Tibial artery (tissue), 4 donors: ENCODE measurements around the gene PLEKHG4B.
"Not testable (repeated sequence)": the region's sequence is repeated elsewhere in the genome, so short reads cannot be mapped to it uniquely, and the experiment has no call there.

Experiments
- DNase-seq, 2 donors: peaks; one replicate each; pipeline ENCODE4 v3.0.0-alpha.2; 2019
- H3K27ac ChIP-seq, 2 donors: fragments of 200-600 bp; sonication (generic) in 1 of 2; 1 replicate in 1 of 2; 2 replicates in 1 of 2; pipeline ENCODE4 v1.5.1; 2018 to 2019; ENCODE audit warnings: mild to moderate bottlenecking in 1 of 2
- H3K27me3 ChIP-seq, 2 donors: fragments of 200-600 bp; sonication (generic) in 1 of 2; one replicate each; pipeline versions ENCODE4 v1.5.1 to v1.6.0; 2016 to 2019
- H3K36me3 ChIP-seq, 3 donors: fragments of 200-600 bp; sonication (generic) in 2 of 3; one replicate each; pipeline ENCODE4 v1.5.1; 2016 to 2019; ENCODE audit warnings: mild to moderate bottlenecking in 2 of 3
- H3K4me1 ChIP-seq, 4 donors: fragments of 200-600 bp; sonication (generic) in 2 of 4; 1 replicate in 3 of 4; 2 replicates in 1 of 4; pipeline ENCODE4 v1.5.1; 2016 to 2019
- H3K4me3 ChIP-seq, 2 donors: fragments of 200-600 bp; sonication (generic) in 1 of 2; 1 replicate in 1 of 2; 2 replicates in 1 of 2; pipeline ENCODE4 v1.5.1; 2018 to 2019; ENCODE audit warnings: mild to moderate bottlenecking in 2 of 2
- H3K9me3 ChIP-seq, 3 donors: fragments of 200-600 bp; sonication (generic) in 1 of 3; one replicate each; pipeline ENCODE4 v1.5.1; 2016 to 2019
- CTCF ChIP-seq, 2 experiments: fragments of 200-600 bp in 1 of 2; fragments of 450-650 bp in 1 of 2; IDR thresholded peaks; one replicate each; pipeline ENCODE4 v1.5.1; 2017 to 2019; ENCODE audit warnings: antibody characterized with exemption in 2 of 2, mild to moderate bottlenecking in 1 of 2, moderate library complexity in 1 of 2
- intact Hi-C: fragments of 100-400 bp; cut with DNase I; formaldehyde crosslinking; loops from one replicate; pipeline ENCODE4 v1.15.0; 2023; ENCODE audit warnings: low total_unique reads

PLEKHG4B gene

GRCh38 chr5:163338-163620 is 71.3 kb downstream of the PLEKHG4B start:
- H3K4me1 ChIP-seq: no peaks in the 10 kb centered on the region
- intact Hi-C loops: no loop called here
- DNase-seq: peak in 1 of 2 donors; percentile 47
- no peak overlapping the region for H3K4me3 ChIP-seq
- peaks cover 0 to 37% of the 10 kb centered on the region in 2 donors for H3K27me3 ChIP-seq
- H3K9me3 ChIP-seq: no peaks in the 10 kb centered on the region
- H3K27ac ChIP-seq: no peak overlapping the region
- TF ChIP-seq CTCF (IDR thresholded peaks at IDR 0.05): no peak
- H3K36me3 ChIP-seq: no peaks in the 10 kb centered on the region

DNA sequence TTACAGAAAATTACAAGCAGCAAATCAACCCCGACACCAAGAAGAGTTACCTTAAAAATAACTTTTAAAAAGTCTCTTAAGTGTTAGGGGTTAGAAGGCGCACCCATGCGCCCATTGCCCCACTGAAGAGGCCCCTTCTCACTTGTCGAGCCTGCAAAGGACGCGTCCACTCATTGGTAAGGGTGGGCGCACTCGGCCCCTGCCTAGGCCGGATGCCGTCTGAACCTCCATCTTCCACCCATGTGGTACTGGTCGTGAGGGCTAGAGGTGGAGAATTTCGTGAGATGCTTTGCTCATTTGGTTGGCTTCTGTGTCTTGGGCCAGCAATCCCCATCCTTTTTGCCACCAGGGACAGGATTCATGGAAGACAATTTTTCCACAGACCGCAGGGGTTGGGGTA is 71.9 kb downstream of the PLEKHG4B start:
- TF ChIP-seq CTCF (IDR thresholded peaks at IDR 0.05): no peak
- H3K27ac ChIP-seq: no peak overlapping the region
- no peak overlapping the region for H3K4me3 ChIP-seq
- peaks cover 0 to 1% (median under 1%) of the 10 kb centered on the region in 4 donors for H3K4me1 ChIP-seq
- no peaks in the 10 kb centered on the region for H3K9me3 ChIP-seq
- peak in 1 of 2 donors; percentile 29 for DNase-seq
- H3K36me3 ChIP-seq: no peaks in the 10 kb centered on the region
- intact Hi-C loops: no loop called here
- H3K27me3 ChIP-seq: peaks cover 0 to 31% of the 10 kb centered on the region in 2 donors

DNA sequence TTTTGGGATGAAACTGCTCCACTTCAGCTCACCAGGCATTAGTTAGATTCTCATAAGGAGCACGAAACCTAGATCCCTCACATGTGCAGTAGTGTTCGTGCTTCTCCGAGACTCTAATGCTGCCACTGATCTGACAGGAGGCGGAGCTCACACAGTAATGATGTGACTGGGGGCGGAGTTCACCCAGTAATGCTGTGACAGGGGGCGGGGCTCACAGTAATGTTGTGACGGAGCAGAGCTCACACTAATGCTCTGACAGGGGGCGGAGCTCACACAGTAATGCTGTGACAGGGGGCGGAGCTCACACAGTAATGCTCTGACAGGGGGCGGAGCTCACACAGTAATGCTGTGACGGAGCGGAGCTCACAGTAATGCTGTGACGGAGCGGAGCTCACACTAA is 72.3 kb downstream of the PLEKHG4B start:
- TF ChIP-seq CTCF (IDR thresholded peaks at IDR 0.05): no peak
- Histone ChIP-seq H3K9me3 (no peaks in the 10 kb centered on the region), H3K27me3 (peaks cover 0 to 27% of the 10 kb centered on the region in 2 donors), H3K36me3 (no peaks in the 10 kb centered on the region), H3K4me1 (peaks cover 0 to 5% (median 2%) of the 10 kb centered on the region in 4 donors), H3K27ac (no peak overlapping the region), H3K4me3 (no peak overlapping the region)
- intact Hi-C loops: no loop called here
- DNase-seq: peak in 1 of 2 donors; percentile 16

DNA sequence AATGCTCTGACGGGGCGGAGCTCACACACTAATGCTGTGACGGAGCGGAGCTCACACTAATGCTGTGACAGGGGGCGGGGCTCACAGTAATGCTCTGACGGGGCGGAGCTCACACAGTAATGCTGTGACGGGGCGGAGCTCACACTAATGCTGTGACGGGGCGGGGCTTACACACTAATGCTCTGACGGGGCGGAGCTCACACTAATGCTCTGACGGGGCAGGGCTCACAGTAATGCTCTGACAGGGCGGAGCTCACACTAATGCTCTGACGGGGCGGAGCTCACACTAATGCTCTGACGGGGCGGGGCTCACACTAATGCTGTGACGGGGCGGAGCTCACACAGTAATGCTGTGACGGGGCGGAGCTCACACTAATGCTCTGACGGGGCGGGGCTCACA is 72.8 kb downstream of the PLEKHG4B start:
- peak in 1 of 2 donors; percentile 12 for DNase-seq
- H3K4me3 ChIP-seq, H3K9me3 ChIP-seq, H3K4me1 ChIP-seq, H3K36me3 ChIP-seq, H3K27ac ChIP-seq, intact Hi-C loops: not testable (repeated sequence)
- H3K27me3 ChIP-seq: peaks cover 0 to 22% of the 10 kb centered on the region in 2 donors

DNA sequence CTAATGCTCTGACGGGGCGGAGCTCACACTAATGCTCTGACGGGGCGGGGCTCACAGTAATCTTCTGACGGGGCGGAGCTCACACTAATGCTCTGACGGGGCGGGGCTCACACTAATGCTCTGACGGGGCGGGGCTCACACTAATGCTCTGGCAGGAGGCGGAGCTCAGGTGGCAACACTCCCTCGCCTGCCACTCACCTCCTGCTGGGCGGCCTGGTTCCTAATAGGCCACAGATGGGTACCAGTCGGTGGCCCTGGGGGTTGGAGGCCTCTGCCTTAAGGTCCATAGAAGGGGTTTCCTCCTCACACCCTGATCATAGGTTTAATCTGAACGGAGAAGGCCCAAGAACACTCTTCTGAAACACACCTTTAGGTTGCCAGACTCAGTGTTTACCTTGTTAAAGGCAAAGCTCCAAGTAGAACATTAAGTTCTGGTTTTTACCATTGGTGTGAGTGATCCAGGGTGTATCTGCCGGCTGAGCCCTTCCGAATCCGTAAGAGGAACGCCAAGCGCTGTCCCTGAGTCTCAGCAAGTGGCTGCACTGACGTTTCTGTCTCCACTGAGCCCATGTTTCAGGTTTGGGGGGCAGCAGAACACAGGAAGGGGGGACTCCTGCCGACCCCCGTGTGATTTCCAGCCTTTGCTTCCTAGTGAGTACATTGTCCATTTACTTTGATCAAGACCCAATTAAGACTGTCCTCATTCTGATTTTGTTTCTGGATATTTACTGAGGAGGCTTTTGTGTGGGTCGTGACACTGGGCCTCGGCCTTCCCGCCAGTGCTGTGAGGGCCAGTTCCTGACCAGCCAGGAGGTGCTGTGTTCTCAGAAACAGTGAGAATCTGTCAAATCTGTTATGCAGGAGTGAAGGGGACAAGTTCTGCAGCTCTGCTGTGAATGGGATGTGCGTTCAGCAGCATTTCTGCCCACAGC is 74.7 kb downstream of the PLEKHG4B start:
- Histone ChIP-seq H3K36me3 (no peaks in the 10 kb centered on the region), H3K9me3 (no peaks in the 10 kb centered on the region), H3K4me1 (peaks cover 0 to 11% (median 5%) of the 10 kb centered on the region in 4 donors), H3K27ac (no peak overlapping the region), H3K27me3 (peaks cover 0 to 20% of the 10 kb centered on the region in 2 donors), H3K4me3 (no peak overlapping the region)
- TF ChIP-seq CTCF (IDR thresholded peaks at IDR 0.05): no peak
- intact Hi-C loops: no loop called here
- peak in 1 of 2 donors; percentile 25 for DNase-seq

- intact Hi-C loops: no loop called here
- Histone ChIP-seq H3K9me3 (no peaks in the 10 kb centered on the region), H3K4me1 (peaks cover 0 to 11% (median 5%) of the 10 kb centered on the region in 4 donors), H3K27ac (no peak overlapping the region), H3K36me3 (no peaks in the 10 kb centered on the region), H3K4me3 (no peak overlapping the region), H3K27me3 (peaks cover 0 to 19% of the 10 kb centered on the region in 2 donors)
- peak in 1 of 2 donors; percentile 38 for DNase-seq
- TF ChIP-seq CTCF (IDR thresholded peaks at IDR 0.05): no peak
These were observed 75.5 kb downstream of the PLEKHG4B start for GRCh38 chr5:167511-167910.
